ENCODE results near the gene TLE2. TPM values are rescaled to one million over a fixed set of nuclear protein-coding genes. Genes with fewer than 3 reads are reported as not detected.

The TLE2 gene
- total and polyA plus RNA-seq, 2 donors (not counting 3 experiments of a cell fraction or from before 2014, with no cell fraction given), result 32.0 to 38.8 TPM

DNA sequence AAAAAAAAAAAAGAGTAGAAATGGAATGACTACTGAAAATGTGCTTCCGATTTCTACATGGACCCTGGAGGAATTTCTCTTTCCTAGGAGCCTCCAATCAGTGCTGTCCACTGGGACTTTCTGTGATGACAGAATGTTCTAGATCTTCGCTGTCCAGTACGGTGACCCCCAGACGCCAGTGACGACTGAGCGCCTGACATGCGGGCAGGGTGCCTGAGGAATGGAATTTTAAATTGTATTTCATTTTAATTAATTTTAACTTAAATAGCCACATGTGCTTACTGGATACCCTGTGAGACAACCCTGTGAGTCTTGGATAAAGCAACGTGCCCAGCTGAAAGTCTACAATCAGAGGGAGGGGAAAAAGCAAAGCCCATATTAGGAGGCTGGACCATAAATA is 55.9 kb downstream of the TLE2 start:
- H3K4me2 ChIP-seq (ENCODE audit: insufficient read depth, low read length), result no peak overlapping the region
- H3K9ac ChIP-seq (replicated peaks; ENCODE audit: extremely low read depth, insufficient read depth, low read length), result no peak overlapping the region
- no peaks in the 10 kb centered on the region for H4K20me1 ChIP-seq (replicated peaks; ENCODE audit: control insufficient read depth, extremely low read depth, insufficient read depth, low read length)
- no peaks in the 10 kb centered on the region for H3K27me3 ChIP-seq (ENCODE audit: control insufficient read depth in 2 of 2, insufficient read depth in 2 of 2, low read length in 2 of 2)
- ChIA-PET POLR2A (no interaction called here), CTCF (interaction anchor here (1.0 to 2.1 kb wide), 2 partner anchors 131 to 168 kb away, joined by 3 to 5 read pairs; no protein-coding TSS in a partner anchor)
- no peaks in the 10 kb centered on the region for H3K9me1 ChIP-seq (replicated peaks; ENCODE audit: control insufficient read depth, extremely low read depth, insufficient read depth, low read length)
- no peak for FAIRE-seq
- dilution Hi-C loops (cut with MboI; ENCODE audit: extremely low pct_ligation_motif_present, low sequenced_read_pairs) (no loop called here), intact Hi-C loops (cut with micrococcal nuclease) (no loop called here)
- H3K79me2 ChIP-seq (ENCODE audit: control insufficient read depth, insufficient read depth, low read length), result no peaks in the 10 kb centered on the region
- no TSS peak for BruUV-seq (replicated peaks)
- H3K27ac ChIP-seq (ENCODE audit: insufficient read depth, low read depth, low read length), result peak overlapping the region; percentile 99
- no peak overlapping the region for H2AFZ ChIP-seq (ENCODE audit: low read depth, low read length)
- TF ChIP-seq GATA2 (IDR thresholded peaks at IDR 0.05; ENCODE audit: insufficient read depth, insufficient read length, low read depth, low read length) (no peak), CTCF (IDR thresholded peaks at IDR 0.05; ENCODE audit: extremely low read depth in 1 of 2, insufficient read depth in 1 of 2, low read depth in 1 of 2, low read length in 2 of 2) (no peak), POLR2AphosphoS5 (IDR thresholded peaks at IDR 0.05; ENCODE audit: insufficient read depth, low read depth, low read length) (no peak), MYC (IDR thresholded peaks at IDR 0.05; ENCODE audit: low read depth, low read length) (no peak), FOS (IDR thresholded peaks at IDR 0.05; ENCODE audit: borderline replicate concordance, insufficient read depth, low read length) (no peak)
- TF ChIP-seq, protein P1, sequence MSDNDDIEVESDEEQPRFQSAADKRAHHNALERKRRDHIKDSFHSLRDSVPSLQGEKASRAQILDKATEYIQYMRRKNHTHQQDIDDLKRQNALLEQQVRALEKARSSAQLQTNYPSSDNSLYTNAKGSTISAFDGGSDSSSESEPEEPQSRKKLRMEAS (IDR thresholded peaks at IDR 0.05; ENCODE audit: insufficient read depth, insufficient read length), result no peak
- no peak for DNase-seq (ENCODE audit: low read depth, low spot score)
- no peaks in the 10 kb centered on the region for H3K36me3 ChIP-seq (ENCODE audit: control insufficient read depth in 2 of 2, extremely low read depth in 1 of 2, insufficient read depth in 2 of 2, low read length in 2 of 2)
- peaks cover 41% of the 10 kb centered on the region for H3K4me1 ChIP-seq (ENCODE audit: control insufficient read depth, extremely low read depth, insufficient read depth, low read length)
- H3K4me3 ChIP-seq (replicated peaks in 1 of 3; ENCODE audit: insufficient read depth in 1 of 3, low read depth in 1 of 3, low read length in 3 of 3), result no peak overlapping the region
- no peaks in the 10 kb centered on the region for H3K9me3 ChIP-seq (replicated peaks; ENCODE audit: control insufficient read depth, insufficient read depth, low read length)

Data from endothelial cell of umbilical vein (primary cell).